Measurements from ENCODE around the gene UNC50.

UNC50 gene

GRCh38 chr2:98571796-98572195 is 36.6 kb upstream of the UNC50 start:
- Histone ChIP-seq H3K9ac (ENCODE audit: low read length) (no peak overlapping the region), H3K9me3 (replicated peaks; ENCODE audit: insufficient read depth, low read length) (no peaks in the 10 kb centered on the region), H3K27ac (ENCODE audit: low read length) (no peak overlapping the region), H2AFZ (ENCODE audit: low read length) (no peak overlapping the region), H3K9me2 (replicated peaks; ENCODE audit: insufficient read depth, low read length) (no peaks in the 10 kb centered on the region), H3K79me2 (ENCODE audit: low read length) (peaks cover 53% of the 10 kb centered on the region), H3K4me2 (ENCODE audit: low read depth, low read length) (no peak overlapping the region), H3K36me3 (replicated peaks; ENCODE audit: insufficient read depth, low read length) (peaks cover 42% of the 10 kb centered on the region), H3K4me1 (ENCODE audit: low read length) (no peaks in the 10 kb centered on the region), H4K20me1 (ENCODE audit: insufficient read depth, low read length) (no peaks in the 10 kb centered on the region), H3K4me3 (ENCODE audit: low read length) (no peak overlapping the region), H3F3A (ENCODE audit: insufficient read depth, low read length) (no peaks in the 10 kb centered on the region; the same call in none of the 2 replicates), H3K27me3 (replicated peaks; ENCODE audit: insufficient read depth, low read length) (no peaks in the 10 kb centered on the region)
- DNase-seq: no peak
- TF ChIP-seq EZH2phosphoT487 (IDR thresholded peaks at IDR 0.05; ENCODE audit: low read length) (no peak), EZH2 (optimal IDR thresholded peaks at IDR 0.05; ENCODE audit: low read depth, low read length) (no peak)
- TF ChIP-seq, protein P1, sequence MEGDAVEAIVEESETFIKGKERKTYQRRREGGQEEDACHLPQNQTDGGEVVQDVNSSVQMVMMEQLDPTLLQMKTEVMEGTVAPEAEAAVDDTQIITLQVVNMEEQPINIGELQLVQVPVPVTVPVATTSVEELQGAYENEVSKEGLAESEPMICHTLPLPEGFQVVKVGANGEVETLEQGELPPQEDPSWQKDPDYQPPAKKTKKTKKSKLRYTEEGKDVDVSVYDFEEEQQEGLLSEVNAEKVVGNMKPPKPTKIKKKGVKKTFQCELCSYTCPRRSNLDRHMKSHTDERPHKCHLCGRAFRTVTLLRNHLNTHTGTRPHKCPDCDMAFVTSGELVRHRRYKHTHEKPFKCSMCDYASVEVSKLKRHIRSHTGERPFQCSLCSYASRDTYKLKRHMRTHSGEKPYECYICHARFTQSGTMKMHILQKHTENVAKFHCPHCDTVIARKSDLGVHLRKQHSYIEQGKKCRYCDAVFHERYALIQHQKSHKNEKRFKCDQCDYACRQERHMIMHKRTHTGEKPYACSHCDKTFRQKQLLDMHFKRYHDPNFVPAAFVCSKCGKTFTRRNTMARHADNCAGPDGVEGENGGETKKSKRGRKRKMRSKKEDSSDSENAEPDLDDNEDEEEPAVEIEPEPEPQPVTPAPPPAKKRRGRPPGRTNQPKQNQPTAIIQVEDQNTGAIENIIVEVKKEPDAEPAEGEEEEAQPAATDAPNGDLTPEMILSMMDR (IDR thresholded peaks at IDR 0.05; ENCODE audit: low read length): no peak

DNA sequence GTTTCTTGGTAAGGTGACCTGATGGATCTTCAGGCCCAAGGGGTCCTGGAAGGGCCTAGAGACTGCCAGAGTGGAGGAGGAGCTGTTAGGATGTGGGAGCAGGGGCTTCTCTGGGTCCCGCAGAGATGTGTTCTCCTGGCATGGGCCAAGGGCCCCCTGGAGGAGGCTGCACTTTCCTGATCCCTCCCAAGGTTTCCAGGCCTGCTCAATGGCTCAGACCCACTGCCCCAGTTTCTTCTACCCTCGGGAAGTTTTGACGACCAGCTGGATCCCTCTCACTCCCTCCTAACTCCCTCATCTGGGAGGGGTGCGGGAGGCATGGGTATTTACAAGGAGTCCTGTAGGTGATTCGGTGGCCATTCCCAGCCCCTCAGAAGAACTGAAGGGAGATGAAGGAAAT is 36.2 kb upstream of the UNC50 start:
- Histone ChIP-seq H3K4me3 (ENCODE audit: low read length) (no peak overlapping the region), H3K9me2 (replicated peaks; ENCODE audit: insufficient read depth, low read length) (no peaks in the 10 kb centered on the region), H3K9me3 (replicated peaks; ENCODE audit: insufficient read depth, low read length) (no peaks in the 10 kb centered on the region), H3K79me2 (ENCODE audit: low read length) (peaks cover 49% of the 10 kb centered on the region), H3K27me3 (replicated peaks; ENCODE audit: insufficient read depth, low read length) (no peaks in the 10 kb centered on the region), H4K20me1 (ENCODE audit: insufficient read depth, low read length) (no peaks in the 10 kb centered on the region), H3F3A (ENCODE audit: insufficient read depth, low read length) (no peaks in the 10 kb centered on the region; the same call in none of the 2 replicates), H3K36me3 (replicated peaks; ENCODE audit: insufficient read depth, low read length) (peaks cover 38% of the 10 kb centered on the region), H3K27ac (ENCODE audit: low read length) (no peak overlapping the region), H3K9ac (ENCODE audit: low read length) (no peak overlapping the region), H3K4me2 (ENCODE audit: low read depth, low read length) (no peak overlapping the region), H3K4me1 (ENCODE audit: low read length) (no peaks in the 10 kb centered on the region), H2AFZ (ENCODE audit: low read length) (no peak overlapping the region)
- no peak for DNase-seq
- TF ChIP-seq EZH2phosphoT487 (IDR thresholded peaks at IDR 0.05; ENCODE audit: low read length): no peak
- no peak for TF ChIP-seq EZH2 (optimal IDR thresholded peaks at IDR 0.05; ENCODE audit: low read depth, low read length)
- TF ChIP-seq, protein P1 (IDR thresholded peaks at IDR 0.05; ENCODE audit: low read length): no peak

DNA sequence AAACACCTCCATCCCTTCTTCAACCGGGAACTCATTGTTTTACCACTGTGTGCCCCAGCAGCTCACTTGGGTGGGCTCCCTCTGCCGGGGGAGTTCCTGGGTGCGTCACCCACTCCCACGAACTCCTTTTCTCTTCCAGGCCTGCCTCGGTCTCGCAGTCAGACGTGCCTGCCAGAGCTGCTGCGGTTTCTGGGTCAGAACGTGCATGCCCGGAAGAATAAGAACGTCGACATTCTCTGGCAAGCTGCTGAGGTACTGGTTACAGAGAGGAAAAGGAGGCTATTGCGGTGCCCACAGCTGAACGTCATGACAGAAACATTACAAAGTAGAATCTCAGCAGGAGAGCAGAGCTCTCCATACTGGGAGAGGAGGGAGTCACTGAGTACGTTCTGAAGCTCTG is 35.7 kb upstream of the UNC50 start:
- H3K4me1 ChIP-seq (ENCODE audit: low read length): no peaks in the 10 kb centered on the region

More for the DNA sequence above, 35.7 kb upstream of the UNC50 start:
- Histone ChIP-seq H4K20me1 (ENCODE audit: insufficient read depth, low read length) (no peaks in the 10 kb centered on the region), H3F3A (ENCODE audit: insufficient read depth, low read length) (no peaks in the 10 kb centered on the region; the same call in none of the 2 replicates), H3K27me3 (replicated peaks; ENCODE audit: insufficient read depth, low read length) (no peaks in the 10 kb centered on the region), H3K4me3 (ENCODE audit: low read length) (no peak overlapping the region), H3K4me2 (ENCODE audit: low read depth, low read length) (no peak overlapping the region), H3K9ac (ENCODE audit: low read length) (no peak overlapping the region), H3K79me2 (ENCODE audit: low read length) (peaks cover 44% of the 10 kb centered on the region), H3K36me3 (replicated peaks; ENCODE audit: insufficient read depth, low read length) (peaks cover 38% of the 10 kb centered on the region), H3K9me3 (replicated peaks; ENCODE audit: insufficient read depth, low read length) (no peaks in the 10 kb centered on the region), H2AFZ (ENCODE audit: low read length) (no peak overlapping the region), H3K27ac (ENCODE audit: low read length) (no peak overlapping the region), H3K9me2 (replicated peaks; ENCODE audit: insufficient read depth, low read length) (no peaks in the 10 kb centered on the region)
- TF ChIP-seq EZH2phosphoT487 (IDR thresholded peaks at IDR 0.05; ENCODE audit: low read length) (no peak), EZH2 (optimal IDR thresholded peaks at IDR 0.05; ENCODE audit: low read depth, low read length) (no peak)
- TF ChIP-seq, protein P1 (IDR thresholded peaks at IDR 0.05; ENCODE audit: low read length): no peak
- no peak for DNase-seq
